Thyroid gland (tissue), 4 donors: Measurements from ENCODE around the gene WWTR1.
A peak's percentile ranks its signal among the peaks of the same experiment; 100 is the strongest.

Experiments
- POLR2A ChIP-seq, 2 donors: fragments of 450-650 bp; IDR thresholded peaks; one replicate each; pipeline ENCODE4 v1.6.1; 2017; ENCODE audit warnings: antibody characterized with exemption in 2 of 2, mild to moderate bottlenecking in 2 of 2, moderate library complexity in 1 of 2
- TF ChIP-seq, protein P1 (sequence below), 6 experiments: fragments of 200-600 bp in 3 of 6; fragments of 450-650 bp in 3 of 6; sonication (generic) in 3 of 6; IDR thresholded peaks; one replicate each; pipeline ENCODE4 v1.5.1; 2016 to 2019; ENCODE audit warnings: antibody characterized with exemption in 6 of 6, mild to moderate bottlenecking in 2 of 6, inconsistent platforms in 1 of 6, moderate library complexity in 1 of 6

DNA sequence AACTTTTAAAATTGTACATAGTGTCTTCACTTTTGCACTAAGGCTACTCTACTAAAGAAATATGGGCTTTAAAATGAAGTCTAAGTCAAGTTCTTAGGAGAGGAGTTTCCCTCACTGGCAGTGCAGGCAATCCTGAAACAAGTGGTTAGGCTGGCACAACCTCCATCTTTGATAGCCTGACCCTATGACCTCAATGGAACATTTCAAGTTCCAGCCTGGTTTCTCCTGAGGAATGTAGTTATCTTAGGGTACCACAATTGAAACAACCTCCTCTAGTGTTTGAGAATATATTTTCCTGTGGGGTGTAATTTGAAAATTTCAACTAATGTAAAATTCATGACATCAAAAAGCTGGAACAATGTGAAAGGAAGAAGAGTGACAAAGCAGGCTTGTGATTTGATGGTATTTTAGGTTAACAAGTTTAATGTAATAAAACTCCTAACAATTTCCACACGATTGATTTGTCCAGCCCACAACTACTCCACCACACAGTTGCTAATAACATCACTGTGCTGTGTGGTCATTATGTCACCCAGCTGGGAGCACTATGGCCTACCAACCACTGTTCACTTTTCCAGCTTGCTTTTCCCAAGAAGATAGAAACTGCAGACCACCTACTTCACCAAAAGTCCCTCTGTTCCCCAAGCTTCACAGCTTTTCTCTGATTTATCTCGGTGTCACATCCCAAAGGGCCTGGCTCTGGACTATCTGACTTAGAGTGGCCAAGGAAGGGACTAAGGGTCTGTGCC is 1.8 kb downstream of the WWTR1 start:
- peak in 1 of 2 donors; percentile 15 for TF ChIP-seq POLR2A (IDR thresholded peaks at IDR 0.05)
- TF ChIP-seq, protein P1, sequence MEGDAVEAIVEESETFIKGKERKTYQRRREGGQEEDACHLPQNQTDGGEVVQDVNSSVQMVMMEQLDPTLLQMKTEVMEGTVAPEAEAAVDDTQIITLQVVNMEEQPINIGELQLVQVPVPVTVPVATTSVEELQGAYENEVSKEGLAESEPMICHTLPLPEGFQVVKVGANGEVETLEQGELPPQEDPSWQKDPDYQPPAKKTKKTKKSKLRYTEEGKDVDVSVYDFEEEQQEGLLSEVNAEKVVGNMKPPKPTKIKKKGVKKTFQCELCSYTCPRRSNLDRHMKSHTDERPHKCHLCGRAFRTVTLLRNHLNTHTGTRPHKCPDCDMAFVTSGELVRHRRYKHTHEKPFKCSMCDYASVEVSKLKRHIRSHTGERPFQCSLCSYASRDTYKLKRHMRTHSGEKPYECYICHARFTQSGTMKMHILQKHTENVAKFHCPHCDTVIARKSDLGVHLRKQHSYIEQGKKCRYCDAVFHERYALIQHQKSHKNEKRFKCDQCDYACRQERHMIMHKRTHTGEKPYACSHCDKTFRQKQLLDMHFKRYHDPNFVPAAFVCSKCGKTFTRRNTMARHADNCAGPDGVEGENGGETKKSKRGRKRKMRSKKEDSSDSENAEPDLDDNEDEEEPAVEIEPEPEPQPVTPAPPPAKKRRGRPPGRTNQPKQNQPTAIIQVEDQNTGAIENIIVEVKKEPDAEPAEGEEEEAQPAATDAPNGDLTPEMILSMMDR (IDR thresholded peaks at IDR 0.05) = no peak
